LNCaP clone FGC (cell line): ENCODE data around the gene ATE1.
A peak's percentile ranks its signal among the peaks of the same experiment; 100 is the strongest.

Experiments used
- DNase-seq: peaks from one replicate; pipeline ENCODE4 v3.0.0-alpha.2; 2011; ENCODE audit warnings: low read depth
- H3K4me3 ChIP-seq: 2 replicates; pipeline ENCODE4 v1.5.1; 2011; ENCODE audit warnings: mild to moderate bottlenecking, low read depth, low read length, control low read depth
- TF ChIP-seq, protein P1 (sequence below): IDR thresholded peaks from 2 replicates; pipeline ENCODE4 v1.5.1; 2012; ENCODE audit warnings: mild to moderate bottlenecking; ENCODE audit not compliant: control insufficient read depth, insufficient read depth; ENCODE audit errors: extremely low read depth

The ATE1 gene

GRCh38 chr10:121891103-121891502, 36.7 kb downstream of the ATE1 start:
- DNase-seq: no peak
- no peak overlapping the region for H3K4me3 ChIP-seq
- TF ChIP-seq, protein P1, sequence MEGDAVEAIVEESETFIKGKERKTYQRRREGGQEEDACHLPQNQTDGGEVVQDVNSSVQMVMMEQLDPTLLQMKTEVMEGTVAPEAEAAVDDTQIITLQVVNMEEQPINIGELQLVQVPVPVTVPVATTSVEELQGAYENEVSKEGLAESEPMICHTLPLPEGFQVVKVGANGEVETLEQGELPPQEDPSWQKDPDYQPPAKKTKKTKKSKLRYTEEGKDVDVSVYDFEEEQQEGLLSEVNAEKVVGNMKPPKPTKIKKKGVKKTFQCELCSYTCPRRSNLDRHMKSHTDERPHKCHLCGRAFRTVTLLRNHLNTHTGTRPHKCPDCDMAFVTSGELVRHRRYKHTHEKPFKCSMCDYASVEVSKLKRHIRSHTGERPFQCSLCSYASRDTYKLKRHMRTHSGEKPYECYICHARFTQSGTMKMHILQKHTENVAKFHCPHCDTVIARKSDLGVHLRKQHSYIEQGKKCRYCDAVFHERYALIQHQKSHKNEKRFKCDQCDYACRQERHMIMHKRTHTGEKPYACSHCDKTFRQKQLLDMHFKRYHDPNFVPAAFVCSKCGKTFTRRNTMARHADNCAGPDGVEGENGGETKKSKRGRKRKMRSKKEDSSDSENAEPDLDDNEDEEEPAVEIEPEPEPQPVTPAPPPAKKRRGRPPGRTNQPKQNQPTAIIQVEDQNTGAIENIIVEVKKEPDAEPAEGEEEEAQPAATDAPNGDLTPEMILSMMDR: no peak

GRCh38 chr10:121889212-121889611, 38.6 kb downstream of the ATE1 start:
- TF ChIP-seq, protein P1: no peak
- H3K4me3 ChIP-seq: no peak overlapping the region
- no peak for DNase-seq

DNA sequence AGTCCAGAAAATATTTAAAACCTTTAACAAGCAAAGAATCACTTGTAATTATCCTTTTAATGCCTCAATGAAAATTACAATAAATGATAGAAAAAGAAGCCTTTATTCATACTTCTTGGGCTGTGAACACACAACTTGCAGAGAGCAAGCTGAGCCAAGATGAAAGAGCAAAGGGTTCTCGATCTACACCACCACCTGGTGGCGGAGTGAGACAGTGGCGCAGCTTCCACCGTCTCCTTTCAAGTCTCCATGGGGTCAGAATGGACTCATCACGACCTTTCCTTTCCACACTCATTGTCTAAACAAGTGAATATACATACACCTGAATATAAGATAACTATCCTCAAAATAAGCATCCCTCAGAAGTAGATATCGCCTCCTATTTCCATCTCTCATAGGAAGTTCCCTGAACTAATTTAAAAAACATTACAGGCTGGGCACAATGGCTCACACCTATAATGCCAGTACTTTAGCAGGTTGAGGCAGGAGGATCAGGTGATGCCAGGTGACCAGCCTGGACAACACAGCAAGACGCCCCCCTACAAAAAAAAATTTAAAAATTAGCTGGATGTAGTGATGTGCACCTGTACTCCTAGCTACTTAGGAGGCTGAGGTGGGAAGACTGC, 40.7 kb downstream of the ATE1 start:
- no peak for DNase-seq

GRCh38 chr10:121886181-121886580, 41.6 kb downstream of the ATE1 start:
- no peak for DNase-seq
- TF ChIP-seq, protein P1: no peak
- no peak overlapping the region for H3K4me3 ChIP-seq

More for the DNA sequence above, 40.7 kb downstream of the ATE1 start:
- TF ChIP-seq, protein P1: peak; percentile 88
- no peak overlapping the region for H3K4me3 ChIP-seq

DNA sequence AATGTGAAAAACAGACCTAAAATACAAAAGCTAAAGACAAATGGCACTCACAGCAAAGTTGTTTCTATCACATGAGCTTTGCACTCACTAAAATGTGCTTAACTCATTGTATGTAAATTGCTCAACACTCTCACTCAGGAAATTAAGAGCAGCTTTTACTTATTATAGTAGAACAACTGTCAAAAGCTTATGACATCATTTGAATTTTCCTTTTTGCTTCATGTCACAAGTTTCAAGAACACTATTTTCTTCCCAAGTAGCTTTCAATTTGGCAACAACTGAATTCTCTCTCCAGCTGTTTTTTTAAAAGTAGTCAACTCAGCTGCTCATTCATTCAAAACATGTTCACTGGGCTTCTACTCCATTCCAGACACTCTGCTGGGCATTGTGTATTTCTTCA, 46.9 kb downstream of the ATE1 start:
- no peak overlapping the region for H3K4me3 ChIP-seq
- TF ChIP-seq, protein P1: no peak
- no peak for DNase-seq

- DNase-seq: no peak
- TF ChIP-seq, protein P1: no peak
- H3K4me3 ChIP-seq: no peak overlapping the region
These were observed 48.4 kb downstream of the ATE1 start for GRCh38 chr10:121879476-121879875.

GRCh38 chr10:121873236-121873635, 54.6 kb downstream of the ATE1 start:
- DNase-seq: no peak
- TF ChIP-seq, protein P1: no peak

More at GRCh38 chr10:121873236-121873635, 54.6 kb downstream of the ATE1 start:
- no peak overlapping the region for H3K4me3 ChIP-seq
